AG09319 (cell line): ENCODE results near the gene POC1A.

Experiments used
- DNase-seq: peaks from one replicate; pipeline ENCODE4 v3.0.0-alpha.2; 2010; ENCODE audit warnings: low read depth; ENCODE audit errors: extremely low read depth
- TF ChIP-seq, protein P1 (sequence below): IDR thresholded peaks from 2 replicates; pipeline ENCODE4 v1.5.1; 2011; ENCODE audit warnings: low read depth, mild to moderate bottlenecking, inconsistent platforms, low read length, moderate library complexity

POC1A gene

DNA sequence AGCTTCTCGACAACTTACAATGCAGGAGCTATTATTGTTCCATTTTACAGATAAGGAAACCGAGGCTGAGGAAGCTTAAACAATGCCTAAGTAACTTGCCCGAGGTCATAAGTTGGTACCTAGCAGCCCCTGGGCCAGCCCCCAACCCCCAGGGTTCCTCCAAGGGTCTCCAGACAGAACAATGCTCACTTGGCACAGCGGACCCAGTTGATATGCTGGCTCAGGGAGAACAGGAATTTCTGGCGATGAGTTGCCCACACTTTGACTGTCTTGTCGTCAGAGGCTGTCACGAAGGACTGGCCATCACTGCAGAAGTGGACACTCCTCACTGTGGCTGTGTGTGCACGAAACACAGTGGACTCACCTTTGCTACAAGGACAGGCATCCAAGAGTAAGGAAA is 5.2 kb downstream of the POC1A start:
- DNase-seq, result no peak
- TF ChIP-seq, protein P1, sequence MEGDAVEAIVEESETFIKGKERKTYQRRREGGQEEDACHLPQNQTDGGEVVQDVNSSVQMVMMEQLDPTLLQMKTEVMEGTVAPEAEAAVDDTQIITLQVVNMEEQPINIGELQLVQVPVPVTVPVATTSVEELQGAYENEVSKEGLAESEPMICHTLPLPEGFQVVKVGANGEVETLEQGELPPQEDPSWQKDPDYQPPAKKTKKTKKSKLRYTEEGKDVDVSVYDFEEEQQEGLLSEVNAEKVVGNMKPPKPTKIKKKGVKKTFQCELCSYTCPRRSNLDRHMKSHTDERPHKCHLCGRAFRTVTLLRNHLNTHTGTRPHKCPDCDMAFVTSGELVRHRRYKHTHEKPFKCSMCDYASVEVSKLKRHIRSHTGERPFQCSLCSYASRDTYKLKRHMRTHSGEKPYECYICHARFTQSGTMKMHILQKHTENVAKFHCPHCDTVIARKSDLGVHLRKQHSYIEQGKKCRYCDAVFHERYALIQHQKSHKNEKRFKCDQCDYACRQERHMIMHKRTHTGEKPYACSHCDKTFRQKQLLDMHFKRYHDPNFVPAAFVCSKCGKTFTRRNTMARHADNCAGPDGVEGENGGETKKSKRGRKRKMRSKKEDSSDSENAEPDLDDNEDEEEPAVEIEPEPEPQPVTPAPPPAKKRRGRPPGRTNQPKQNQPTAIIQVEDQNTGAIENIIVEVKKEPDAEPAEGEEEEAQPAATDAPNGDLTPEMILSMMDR, result no peak

DNA sequence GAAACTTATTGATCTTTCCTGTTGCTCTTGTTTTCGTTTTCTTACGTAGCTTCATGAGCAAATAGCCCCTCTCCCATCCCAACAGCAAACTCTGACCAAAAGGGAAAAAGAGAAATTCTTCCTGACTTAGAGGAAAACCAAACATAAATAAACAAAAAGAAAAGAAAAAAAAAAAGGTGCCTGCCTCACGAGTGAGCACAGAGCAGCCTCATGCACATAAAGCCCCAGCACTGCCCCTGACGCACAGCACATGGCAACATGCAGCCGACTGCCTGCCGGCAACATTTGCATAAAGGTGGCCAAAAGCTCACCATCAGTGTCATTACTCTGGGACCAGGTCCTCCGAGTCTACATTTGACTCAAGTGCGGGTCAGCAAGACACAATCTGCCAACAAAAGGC is 6.4 kb downstream of the POC1A start:
- TF ChIP-seq, protein P1, result no peak
- no peak for DNase-seq

DNA sequence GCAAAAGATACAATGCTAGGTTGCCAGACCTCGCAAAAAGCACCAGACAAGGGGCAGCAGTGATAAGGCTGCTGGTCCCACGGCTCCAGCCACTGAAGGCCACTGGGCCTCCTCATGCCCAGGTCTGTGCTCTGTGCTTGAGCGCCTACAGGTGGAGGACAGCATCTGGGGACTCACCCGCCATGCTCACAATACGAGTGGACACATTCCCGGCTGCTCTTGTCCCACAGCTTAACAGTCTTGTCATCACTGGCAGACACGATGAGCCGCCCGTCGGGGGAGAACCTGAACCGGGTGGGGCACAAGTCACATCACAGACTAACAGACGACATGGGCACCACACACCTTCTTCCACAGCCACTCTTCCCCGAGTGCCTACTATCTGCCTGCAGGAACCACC is 7.4 kb downstream of the POC1A start:
- DNase-seq, result no peak
- TF ChIP-seq, protein P1, result no peak

DNA sequence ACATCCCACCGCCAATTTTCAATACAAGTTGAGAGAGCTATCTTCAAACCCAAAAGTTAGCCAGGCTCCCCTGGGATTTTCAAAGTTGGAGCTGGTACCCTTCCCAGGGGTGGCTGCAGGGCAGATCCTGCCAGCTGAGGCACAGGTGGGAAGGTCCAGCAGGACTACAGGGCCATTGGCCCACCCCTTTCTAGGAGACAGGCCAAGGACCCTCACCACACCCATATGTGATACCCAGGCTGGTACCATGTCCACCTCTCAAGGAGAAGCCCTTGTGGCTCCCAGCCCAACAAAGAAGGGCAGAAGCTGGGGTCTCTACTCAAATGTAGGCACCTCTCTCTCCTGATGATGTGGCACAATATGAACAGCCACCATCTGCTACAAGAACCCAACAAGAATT is 8.0 kb downstream of the POC1A start:
- TF ChIP-seq, protein P1, result no peak
- DNase-seq, result no peak

DNA sequence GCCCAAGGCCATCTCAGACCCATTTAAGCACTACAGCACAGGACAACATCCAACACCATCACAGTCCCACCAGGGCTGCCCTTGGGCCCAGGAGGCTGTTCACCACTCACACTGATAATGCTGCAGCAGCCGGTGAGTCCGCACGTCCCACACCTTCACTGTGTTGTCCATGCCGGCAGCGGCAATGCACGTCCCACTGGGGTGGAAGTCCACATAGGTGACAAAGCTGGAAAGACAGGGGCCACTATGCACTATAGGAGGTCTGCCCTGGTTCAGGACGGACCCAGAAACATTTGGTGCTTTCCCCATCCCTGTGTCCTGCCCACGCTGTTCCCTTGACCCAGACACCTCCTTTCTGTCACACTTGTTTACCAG is 8.5 kb downstream of the POC1A start:
- no peak for DNase-seq
- TF ChIP-seq, protein P1, result no peak

DNA sequence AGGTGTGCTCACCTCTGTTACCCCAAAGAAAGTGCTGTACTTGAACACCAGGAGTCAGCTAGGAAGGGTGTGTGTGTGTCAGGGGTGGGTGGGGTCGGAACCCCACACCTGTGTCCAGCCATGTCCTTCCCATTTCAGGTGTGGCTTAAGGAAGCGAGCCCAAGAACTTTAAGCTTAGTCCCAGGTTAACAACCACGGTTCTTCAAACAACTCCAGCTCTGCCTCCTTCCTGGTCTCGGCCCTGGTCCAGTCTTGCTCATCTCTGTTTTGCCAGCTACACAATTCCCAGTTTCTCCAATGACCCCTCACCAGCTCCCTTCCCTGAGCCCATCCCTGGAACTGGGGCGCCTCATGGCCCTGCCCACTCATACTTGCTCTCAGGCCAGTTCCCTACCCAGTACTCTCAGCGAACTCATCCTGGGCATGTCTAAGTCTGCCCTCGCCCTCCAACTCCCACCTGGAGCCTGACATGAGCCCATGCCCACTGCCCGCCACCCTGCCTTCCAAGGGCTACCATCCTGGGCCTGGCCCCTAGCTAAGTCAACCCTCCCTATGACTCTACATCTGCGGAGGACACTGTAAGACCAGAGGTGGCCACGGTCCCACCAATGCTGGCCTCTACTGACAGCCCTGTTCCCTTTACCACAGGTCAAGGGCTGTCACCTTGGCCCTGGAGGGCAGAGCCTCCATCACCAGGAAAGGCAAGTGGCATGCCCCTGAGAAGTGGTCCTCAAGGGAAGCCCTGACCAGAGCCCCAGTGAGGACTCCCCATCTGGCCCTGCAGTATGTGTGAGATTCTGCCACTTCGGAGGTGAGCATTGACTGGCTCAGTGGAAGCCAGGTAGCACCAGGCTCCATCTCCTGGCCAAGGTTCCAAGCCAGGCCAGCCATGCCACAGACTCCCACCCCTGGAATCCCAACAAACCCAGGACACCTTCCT is 9.2 kb downstream of the POC1A start:
- TF ChIP-seq, protein P1, result no peak

DNA sequence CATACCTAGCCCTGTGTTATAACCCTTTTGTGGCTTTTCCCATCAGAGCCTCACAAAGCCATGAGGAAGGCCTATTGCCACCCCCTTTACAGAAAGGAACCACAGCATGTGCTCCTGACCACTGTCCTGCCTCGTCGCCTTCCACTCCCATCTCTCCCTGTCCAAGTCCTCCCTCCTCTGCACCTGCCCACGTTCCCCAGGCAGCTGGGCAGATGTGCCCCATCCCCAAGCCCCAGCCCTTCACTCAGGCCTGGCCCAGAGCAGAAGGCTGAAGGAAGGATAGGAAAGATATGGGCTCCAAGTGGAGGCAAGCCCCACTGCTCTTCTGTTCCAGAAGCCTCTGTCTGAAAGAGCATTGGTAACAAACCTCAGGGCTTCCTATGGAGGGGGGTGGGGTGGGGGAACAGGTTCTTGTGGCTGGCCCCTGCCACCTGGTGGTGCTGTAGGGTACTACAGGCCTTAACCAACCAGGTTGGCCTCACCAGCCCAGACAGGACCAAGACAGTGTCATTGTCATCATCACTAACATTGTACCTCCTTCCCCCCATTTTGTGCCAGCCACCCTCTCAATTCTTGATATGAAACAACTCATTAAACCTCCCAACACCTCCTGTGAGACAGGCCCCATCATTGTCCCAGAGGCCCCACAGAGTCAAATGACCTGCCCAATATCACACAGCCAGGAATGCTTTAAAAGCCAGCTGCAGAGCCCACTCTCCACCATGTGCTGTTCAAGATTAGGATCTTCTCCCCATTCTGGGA is 10.0 kb downstream of the POC1A start:
- DNase-seq, result peak; percentile 55
- TF ChIP-seq, protein P1, result peak; percentile 91

More for the DNA sequence above, 9.2 kb downstream of the POC1A start:
- no peak for DNase-seq
